Esophagus muscularis mucosa (tissue), 4 donors: Measurements from ENCODE around the gene PLXDC1. TPM values are rescaled to one million over a fixed set of nuclear protein-coding genes. Genes with fewer than 3 reads are reported as not detected.

Experiments used
- DNase-seq: peaks from one replicate; pipeline ENCODE4 v3.0.0-alpha.2; 2017; ENCODE audit errors: extremely low spot score
- H3K27ac ChIP-seq, 4 donors: fragments of 200-600 bp; sonication (generic); replicated peaks in 1 of 4; 1 replicate in 3 of 4; 2 replicates in 1 of 4; pipeline ENCODE4 v1.5.1; 2016 to 2019; ENCODE audit warnings: mild to moderate bottlenecking in 1 of 4
- H3K27me3 ChIP-seq, 4 donors: fragments of 200-600 bp; sonication (generic); one replicate each; pipeline versions ENCODE4 v1.5.1 to v1.6.0; 2016 to 2019
- H3K36me3 ChIP-seq, 4 donors: fragments of 200-600 bp; sonication (generic); one replicate each; pipeline ENCODE4 v1.5.1; 2016 to 2019
- H3K4me1 ChIP-seq, 4 donors: fragments of 200-600 bp; sonication (generic); one replicate each; pipeline ENCODE4 v1.5.1; 2016 to 2019
- H3K4me3 ChIP-seq, 4 donors: fragments of 200-600 bp; sonication (generic); 1 replicate in 2 of 4; 2 replicates in 2 of 4; pipeline ENCODE4 v1.5.1; 2016 to 2019; ENCODE audit warnings: mild to moderate bottlenecking in 4 of 4, moderate library complexity in 1 of 4
- H3K9me3 ChIP-seq, 4 donors: fragments of 200-600 bp; sonication (generic); 1 replicate in 3 of 4; 2 replicates in 1 of 4; pipeline ENCODE4 v1.5.1; 2016 to 2019
- CTCF ChIP-seq, 3 experiments: fragments of 200-600 bp in 2 of 3; fragments of 450-650 bp in 1 of 3; sonication (generic) in 2 of 3; IDR thresholded peaks; one replicate each; pipeline ENCODE4 v1.5.1; 2017 to 2019; ENCODE audit warnings: antibody characterized with exemption in 3 of 3, mild to moderate bottlenecking in 2 of 3, moderate library complexity in 1 of 3
- EP300 ChIP-seq: sonication (generic); formaldehyde crosslinking; IDR thresholded peaks from one replicate; pipeline ENCODE4 v1.6.1; 2017; ENCODE audit warnings: antibody characterized with exemption
- POLR2A ChIP-seq: fragments of 450-650 bp; IDR thresholded peaks from one replicate; pipeline ENCODE4 v1.6.1; 2017; ENCODE audit warnings: antibody characterized with exemption, moderate library complexity, mild to moderate bottlenecking, low read depth
- POLR2AphosphoS5 ChIP-seq, 2 donors: sonication (generic); formaldehyde crosslinking; IDR thresholded peaks; one replicate each; pipeline ENCODE4 v1.6.1; 2017; ENCODE audit warnings: antibody characterized with exemption in 2 of 2
- WGBS: methylation state at CpG from one replicate; pipeline ENCODE4 v1.1.5; 2018; 5-methylcytosine and 5-hydroxymethylcytosine counted together
- intact Hi-C: fragments of 100-400 bp; cut with DNase I; formaldehyde crosslinking; loops from one replicate; pipeline ENCODE4 v1.15.1; 2023
- total RNA-seq, 4 donors: library from RNA; depleted of rRNA; stranded (reverse); fragments of >200 nt; gene quantifications; one replicate each; pipeline versions ENCODE4 v1.1.0 to v1.2.1, GENCODE V29; 2016

The PLXDC1 gene
- total RNA-seq: 10 to 100 TPM in 2 of 4 donors, 1 to 10 TPM in 2; 7.5 to 17.0 (median 11.0) TPM

- H3K4me3 ChIP-seq: peak within 1 kb of the TSS; percentile 68 to 87 (median 80)
- H3K36me3 ChIP-seq: no peaks in the 10 kb centered on the region
- H3K9me3 ChIP-seq: no peaks in the 10 kb centered on the region
- 0% methylated on average over 10 of the region's 68 CpGs for WGBS
- no peak for DNase-seq
- intact Hi-C loops: loop anchor here (5.0 kb wide), 2 partner anchors 94 to 284 kb away; no protein-coding TSS in a partner anchor
- peaks cover 0 to 20% (median 6%) of the 10 kb centered on the region in 4 donors for H3K27me3 ChIP-seq
- H3K4me1 ChIP-seq: peaks cover 21 to 43% (median 34%) of the 10 kb centered on the region in 4 donors
- TF ChIP-seq POLR2A: no peak
- no peak for TF ChIP-seq POLR2AphosphoS5 (IDR thresholded peaks at IDR 0.05)
- no peak for TF ChIP-seq CTCF (IDR thresholded peaks at IDR 0.05)
- no peak for TF ChIP-seq EP300
- H3K27ac ChIP-seq: peak within 1 kb of the TSS; percentile 87 to 95 (median 94)
Measured at GRCh38 chr17:39151150-39151942, at the start of gene PLXDC1. Gene PLXDC1 (minus strand): TSS chr17:39151637. CDS start chr17:39151437, 200 bp downstream.

- Histone ChIP-seq H3K9me3 (no peaks in the 10 kb centered on the region), H3K27ac (peak overlapping the region; percentile 86 to 97 (median 94)), H3K27me3 (no peaks in the 10 kb centered on the region), H3K36me3 (peaks cover 39 to 44% (median 42%) of the 10 kb centered on the region in 4 donors), H3K4me3 (peak overlapping the region; percentile 76 to 95 (median 82)), H3K4me1 (peaks cover 40 to 56% (median 54%) of the 10 kb centered on the region in 4 donors)
- intact Hi-C loops: no loop called here
- DNase-seq: no peak
- WGBS: 45% methylated on average over 11 of the region's 11 CpGs
- TF ChIP-seq POLR2A (no peak), EP300 (no peak), POLR2AphosphoS5 (IDR thresholded peaks at IDR 0.05) (no peak), CTCF (IDR thresholded peaks at IDR 0.05) (no peak)
Measured at GRCh38 chr17:39200957-39201510, 49.6 kb upstream of the PLXDC1 start.

- peaks cover 39 to 43% (median 41%) of the 10 kb centered on the region in 4 donors for H3K36me3 ChIP-seq
- DNase-seq: peak; percentile 95
- H3K27me3 ChIP-seq: no peaks in the 10 kb centered on the region
- WGBS: under 1% methylated on average over 52 of the region's 52 CpGs
- H3K4me1 ChIP-seq: peaks cover 47 to 64% (median 62%) of the 10 kb centered on the region in 4 donors
- H3K9me3 ChIP-seq: no peaks in the 10 kb centered on the region
- intact Hi-C loops: no loop called here
- peak within 1 kb of the TSS; percentile 76 to 95 (median 82) for H3K4me3 ChIP-seq
- peak within 1 kb of the TSS; percentile 86 to 97 (median 94) for H3K27ac ChIP-seq
- TF ChIP-seq POLR2A (peak; percentile 68), CTCF (IDR thresholded peaks at IDR 0.05) (no peak), EP300 (no peak), POLR2AphosphoS5 (IDR thresholded peaks at IDR 0.05) (peak in 1 of 2 donors; percentile 89)
Measured at GRCh38 chr17:39200070-39200879, 48.8 kb upstream of the PLXDC1 start, which contains the start of gene RPL19. Gene RPL19 (plus strand): TSS chr17:39200283. CDS start chr17:39200345, 62 bp downstream.

GRCh38 chr17:39199820-39200069 lies 48.3 kb upstream of the PLXDC1 start:
- Histone ChIP-seq H3K9me3 (no peaks in the 10 kb centered on the region), H3K27me3 (no peaks in the 10 kb centered on the region), H3K4me1 (peaks cover 47 to 69% (median 67%) of the 10 kb centered on the region in 4 donors), H3K27ac (peak overlapping the region; percentile 86 to 97 (median 94)), H3K36me3 (peaks cover 35 to 38% (median 36%) of the 10 kb centered on the region in 4 donors), H3K4me3 (peak overlapping the region; percentile 76 to 95 (median 82))
- DNase-seq: peak; percentile 98
- TF ChIP-seq CTCF (IDR thresholded peaks at IDR 0.05) (peak in 1 of 3 experiments; percentile 20), EP300 (no peak), POLR2A (no peak), POLR2AphosphoS5 (IDR thresholded peaks at IDR 0.05) (peak; percentile 85 to 95)
- intact Hi-C loops: no loop called here
- under 1% methylated on average over 10 of the region's 10 CpGs for WGBS
